HG03060 (cell line): Measurements from ENCODE around the gene MMP19.

Source experiments
- ATAC-seq: cut with Tn5 transposase; IDR thresholded peaks from one replicate; pipeline ENCODE4 v1.9.1; 2021; ENCODE audit warnings: low read depth, moderate number of reproducible peaks; ENCODE audit not compliant: unreplicated experiment

Gene MMP19

DNA sequence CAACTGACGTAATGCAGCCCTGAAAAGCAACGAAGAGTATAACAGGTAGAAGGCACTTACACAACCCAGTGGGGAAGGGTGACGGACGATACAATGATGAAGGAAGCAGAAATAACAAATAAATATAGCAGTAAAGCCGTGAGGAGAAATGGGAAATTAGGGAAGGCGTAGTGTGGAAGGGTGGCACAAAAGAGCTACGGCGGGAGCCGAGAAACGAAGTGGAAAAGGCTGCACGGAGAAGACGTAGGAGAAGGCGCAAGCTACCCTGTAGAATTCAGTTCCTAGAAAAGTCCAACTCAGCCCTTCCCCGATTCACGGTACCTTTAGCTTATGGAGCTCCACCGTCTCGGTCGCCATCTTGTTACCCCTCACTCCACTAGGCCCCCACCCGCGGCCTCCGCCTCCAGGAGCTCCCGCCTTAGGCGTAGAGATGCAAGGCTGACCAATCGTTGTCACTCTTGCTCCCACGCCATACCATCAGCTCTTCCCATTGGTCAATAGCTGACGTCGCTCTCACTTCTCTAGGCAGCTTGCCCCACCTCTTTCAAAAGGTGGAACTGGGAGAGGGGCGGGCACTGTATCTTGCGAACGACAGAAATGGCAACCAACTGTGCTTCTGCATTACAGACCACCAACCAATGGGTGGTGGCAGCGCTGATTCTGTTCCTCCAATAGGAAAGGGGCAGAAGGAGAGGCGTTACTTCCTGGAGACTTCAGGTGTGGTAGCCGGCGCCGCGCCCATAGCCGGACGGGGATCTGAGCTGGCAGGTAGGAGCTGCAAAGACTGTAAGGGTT, 25.2 kb downstream of the MMP19 start, which contains the start of the genes ORMDL2 and SARNP:
ORMDL2 (plus strand) TSS at position 697 of the 795 bp plus-strand sequence. CDS start 959 bp downstream, outside the sequence.
SARNP (minus strand) TSS at position 380 of the 795 bp plus-strand sequence; CDS start at position 357, 23 bp downstream.
- ATAC-seq, result peak; percentile 98

DNA sequence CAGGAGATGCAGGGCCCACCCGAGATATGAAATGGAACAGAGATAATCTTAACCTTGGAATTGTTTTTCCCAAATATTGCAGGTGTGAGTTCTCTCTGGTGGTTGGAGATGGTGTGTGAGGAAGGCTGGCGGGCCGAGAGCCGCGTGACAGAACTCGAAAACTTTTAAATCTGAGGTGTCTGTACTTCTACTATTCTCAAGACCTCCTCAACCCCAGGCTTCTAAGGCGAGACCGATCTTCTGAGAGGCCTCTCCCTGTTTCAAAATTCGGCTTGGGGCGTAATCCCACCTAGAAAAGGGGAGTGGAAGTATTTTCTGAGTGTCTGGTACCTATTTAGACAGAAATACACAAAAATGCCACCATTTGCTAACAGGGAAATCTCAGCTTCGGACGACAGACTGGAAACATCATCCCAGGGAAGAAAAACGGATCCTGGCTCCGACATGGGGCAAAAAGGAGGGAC, 25.8 kb downstream of the MMP19 start:
- no peak for ATAC-seq

DNA sequence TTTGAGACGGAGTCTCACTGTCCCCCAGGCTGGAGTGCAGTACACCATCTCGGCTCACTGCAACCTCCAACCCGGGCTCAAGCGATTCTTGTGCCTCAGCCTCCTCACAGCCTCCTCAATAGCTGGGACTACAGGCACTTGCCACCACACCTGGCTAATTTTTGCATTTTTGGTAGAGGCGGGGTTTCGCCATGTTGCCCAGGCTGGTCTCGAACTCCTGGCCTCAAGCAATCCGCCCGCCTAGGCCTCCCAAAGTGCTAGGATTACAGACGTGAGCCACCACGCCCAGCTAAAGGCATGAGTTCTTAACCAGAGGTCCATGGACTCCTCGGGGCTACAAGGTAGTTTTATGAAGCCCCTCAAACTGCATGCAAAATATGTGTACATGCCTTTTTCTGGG, 27.3 kb downstream of the MMP19 start:
- no peak for ATAC-seq

DNA sequence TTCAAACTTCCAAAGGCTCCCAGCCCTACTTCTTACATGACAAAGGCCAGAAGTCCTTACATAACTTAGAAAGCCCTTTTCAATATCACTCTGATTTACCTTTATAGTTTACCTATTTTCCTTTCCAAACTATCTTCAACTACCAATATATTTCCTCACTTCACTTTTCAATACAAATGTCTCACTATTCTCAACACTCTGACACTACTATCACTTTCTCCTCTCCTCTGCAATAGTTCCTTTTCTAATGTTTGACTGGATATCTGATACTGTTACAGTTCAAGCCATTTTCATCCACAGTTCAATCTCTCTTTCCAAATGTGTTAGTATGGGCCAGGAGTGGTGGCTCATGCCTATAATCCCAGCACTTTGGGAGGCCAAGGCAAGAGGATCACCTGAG, 28.5 kb downstream of the MMP19 start:
- ATAC-seq, result no peak

DNA sequence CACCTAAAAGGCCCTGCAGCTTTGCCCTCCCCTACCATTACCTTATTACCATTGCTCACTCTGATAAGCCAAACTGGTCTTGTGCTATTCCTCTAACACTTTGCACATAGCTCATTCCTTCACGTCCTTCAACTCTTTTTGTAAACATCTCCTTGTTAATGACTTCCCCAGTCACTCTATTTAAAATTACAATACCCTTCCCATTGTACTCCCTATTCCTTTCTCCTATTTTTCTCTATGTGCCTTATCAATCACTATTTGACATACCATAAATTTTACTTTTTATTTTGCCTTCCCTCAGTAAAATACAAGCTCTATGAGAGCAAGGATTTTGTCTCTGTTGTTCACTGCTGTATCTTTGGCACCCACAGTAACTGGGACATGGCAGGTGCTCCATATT, 30.6 kb downstream of the MMP19 start:
- ATAC-seq, result no peak

DNA sequence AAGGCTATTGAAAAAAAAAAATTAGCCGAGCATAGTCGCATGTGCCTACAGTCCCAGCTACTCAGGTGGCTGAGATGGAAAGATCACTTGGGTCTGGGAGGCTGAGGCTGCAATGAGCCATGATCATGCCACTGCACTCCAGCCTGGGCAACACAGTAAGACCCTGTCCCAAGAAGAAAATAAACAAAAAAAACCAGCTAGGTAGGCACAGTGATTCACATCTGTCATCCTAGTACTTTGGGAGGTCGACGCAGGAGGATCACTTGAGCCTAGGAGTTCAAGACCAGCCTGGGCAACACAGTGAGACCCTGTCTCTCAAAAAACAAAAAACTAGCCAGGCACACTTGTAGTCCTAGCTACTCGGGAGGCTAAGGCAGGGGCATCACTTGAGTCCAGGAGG, 33.5 kb downstream of the MMP19 start:
- ATAC-seq, result no peak

DNA sequence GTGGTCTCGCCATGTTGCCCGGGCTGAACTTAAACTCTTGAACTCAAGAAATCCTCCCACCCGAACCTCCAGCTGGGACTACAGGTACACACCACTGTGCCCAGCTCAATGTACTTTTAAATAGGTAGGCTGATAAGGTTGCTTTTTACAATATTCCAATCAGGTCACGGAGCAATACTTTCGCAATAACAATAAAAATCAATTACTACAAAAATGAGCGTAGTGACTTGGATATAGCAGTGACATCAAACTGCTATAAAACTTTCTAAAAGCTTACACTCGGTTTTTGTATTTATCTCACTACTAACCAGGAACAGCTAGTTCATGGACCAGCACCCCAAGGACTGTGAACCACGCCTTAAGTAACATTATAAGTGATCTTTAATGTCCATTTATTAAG, 35.8 kb downstream of the MMP19 start:
- ATAC-seq, result no peak

DNA sequence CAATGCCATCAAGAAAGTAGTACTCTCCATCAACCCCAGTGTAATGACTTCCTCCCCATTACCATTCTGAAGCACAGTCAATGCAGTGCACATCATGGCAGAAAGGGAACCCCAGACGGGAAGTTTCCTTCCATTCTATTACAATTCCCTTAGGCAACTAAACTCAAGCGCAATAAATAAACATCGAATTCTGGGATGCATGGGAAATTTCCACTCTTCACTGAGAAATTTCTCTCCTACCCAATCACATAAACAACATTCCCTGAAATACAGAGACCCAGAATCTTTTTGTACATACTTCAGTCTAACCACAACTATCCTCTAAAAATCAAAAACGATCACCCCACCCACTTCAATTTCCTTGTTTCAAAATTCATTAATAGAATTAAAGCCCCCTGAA, 45.2 kb downstream of the MMP19 start:
- ATAC-seq, result no peak

DNA sequence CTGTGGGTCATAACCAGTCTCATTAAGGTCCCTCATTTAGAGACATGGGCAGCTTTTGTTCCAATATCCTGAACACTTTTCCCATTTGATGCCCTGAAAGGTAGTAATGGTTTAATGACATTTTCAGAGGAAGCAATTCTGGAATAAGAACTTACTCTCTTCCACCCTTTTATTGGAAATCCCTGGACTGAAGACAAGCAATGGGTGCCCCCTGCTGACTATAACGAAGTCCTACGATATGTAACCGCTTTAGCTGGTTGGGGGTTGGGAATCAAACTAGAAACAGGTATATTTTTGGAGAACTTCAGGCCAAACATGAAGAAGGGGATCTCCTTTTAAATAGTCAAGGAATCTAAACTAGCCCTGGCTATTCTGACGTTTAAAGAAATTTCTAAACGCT, 45.7 kb downstream of the MMP19 start:
- ATAC-seq, result no peak

DNA sequence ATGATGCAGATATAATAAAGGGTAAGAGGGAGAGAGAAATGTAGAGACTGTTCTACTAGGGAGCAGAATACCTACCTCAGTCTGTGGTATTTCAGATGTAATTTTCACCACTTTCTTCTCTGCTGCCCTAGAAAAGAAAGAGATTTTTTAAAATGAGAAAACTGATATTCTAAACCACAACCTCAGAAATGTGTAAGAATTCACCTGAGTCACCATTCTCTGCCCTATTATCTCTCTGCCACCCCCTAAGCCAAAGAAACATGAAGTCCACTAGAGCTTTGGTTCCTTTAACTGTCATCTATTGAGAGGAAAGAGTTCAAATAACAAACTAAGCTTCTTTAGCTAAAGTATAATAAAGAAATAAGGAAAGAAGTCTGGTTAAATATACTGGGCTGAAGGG, 46.8 kb downstream of the MMP19 start:
- ATAC-seq, result no peak

DNA sequence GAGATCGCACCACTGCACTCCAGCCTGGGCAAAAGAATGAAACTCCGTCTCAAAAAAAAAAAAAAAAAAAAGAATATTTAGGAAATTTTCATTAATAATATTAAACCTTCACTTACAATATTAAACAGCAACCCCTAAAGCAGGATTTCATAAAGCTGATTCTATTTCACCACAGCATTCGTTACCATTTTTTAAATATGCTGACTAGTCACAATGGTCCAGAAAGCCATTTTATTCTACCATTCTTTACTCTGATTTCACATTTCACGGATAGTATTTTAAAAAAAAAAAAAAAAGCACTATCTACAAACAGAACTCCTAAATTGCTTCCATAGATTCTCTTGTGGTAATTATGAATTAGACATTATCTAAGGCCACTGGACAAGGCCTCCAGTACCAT, 52.8 kb downstream of the MMP19 start:
- no peak for ATAC-seq

DNA sequence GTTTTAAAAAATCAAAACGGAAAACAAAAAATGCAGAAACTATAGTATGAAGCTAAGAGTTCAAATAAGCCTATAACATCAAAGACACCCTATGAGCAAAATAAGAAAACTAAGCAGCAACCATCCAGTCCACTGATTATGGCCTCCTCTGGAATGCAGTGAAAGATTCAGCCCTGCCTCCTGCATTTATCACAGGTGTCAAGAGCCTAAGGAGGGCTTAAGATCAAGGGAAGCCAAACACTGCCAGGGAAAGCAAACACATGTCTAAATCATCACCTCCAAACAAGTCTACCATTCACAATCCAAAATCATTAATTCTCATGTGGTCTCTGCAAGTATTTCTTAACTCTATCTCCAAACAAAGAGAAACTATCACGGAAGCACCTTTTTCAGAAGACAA, 53.6 kb downstream of the MMP19 start:
- no peak for ATAC-seq

DNA sequence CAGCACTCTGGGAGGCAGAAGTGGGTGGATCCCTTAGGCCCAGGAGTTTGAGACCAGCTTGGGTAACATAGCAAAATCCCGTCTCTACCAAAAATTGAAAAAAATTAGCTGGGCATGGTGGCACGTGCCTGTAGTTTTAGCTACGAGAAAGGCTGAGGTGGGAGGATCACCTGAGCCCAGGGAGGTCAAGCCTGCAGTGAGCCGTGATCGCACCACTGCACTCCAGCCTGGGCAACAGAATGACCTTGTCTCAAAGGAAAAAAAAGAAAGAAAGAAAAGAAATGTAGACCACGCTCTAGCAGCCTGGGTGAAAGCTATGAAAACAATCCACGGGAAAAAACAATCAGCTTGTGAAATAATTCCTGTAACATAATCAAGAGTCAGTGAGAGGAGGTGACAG, 54.2 kb downstream of the MMP19 start:
- no peak for ATAC-seq
